HAP-1 (cell line): ENCODE measurements around the gene CPZ.

ENCODE experiments used
- DNase-seq, 2 experiments: peaks; one replicate each; pipeline ENCODE4 v3.0.0-alpha.2; 2016 to 2020; ENCODE audit warnings: low spot score in 2 of 2
- H3K27me3 ChIP-seq: fragments of 250-450 bp; sonication (Bioruptor Pico); 2 replicates; pipeline ENCODE4 v1.5.1; 2020; ENCODE audit warnings: low read depth, mild to moderate bottlenecking, moderate library complexity
- H3K36me3 ChIP-seq: fragments of 250-450 bp; sonication (Bioruptor Pico); replicated peaks from 2 replicates; pipeline ENCODE4 v1.5.1; 2020; ENCODE audit warnings: mild to moderate bottlenecking
- H3K4me1 ChIP-seq: fragments of 250-450 bp; sonication (Bioruptor Pico); 2 replicates; pipeline ENCODE4 v1.5.1; 2020; ENCODE audit warnings: mild to moderate bottlenecking
- H3K4me3 ChIP-seq: fragments of 250-450 bp; sonication (Bioruptor Pico); 2 replicates; pipeline ENCODE4 v1.5.1; 2020; ENCODE audit warnings: mild to moderate bottlenecking, moderate library complexity
- H3K9me3 ChIP-seq: fragments of 250-450 bp; sonication (Bioruptor Pico); 2 replicates; pipeline ENCODE4 v1.5.1; 2020; ENCODE audit warnings: mild to moderate bottlenecking, moderate library complexity
- in situ Hi-C: fragments of 300-500 bp; cut with MboI; formaldehyde crosslinking; loops from 3 replicates; pipeline ENCODE4 v1.14.3; 2020; ENCODE audit warnings: low sequenced_read_pairs, inconsistent platforms, mixed read lengths

The CPZ gene

DNA sequence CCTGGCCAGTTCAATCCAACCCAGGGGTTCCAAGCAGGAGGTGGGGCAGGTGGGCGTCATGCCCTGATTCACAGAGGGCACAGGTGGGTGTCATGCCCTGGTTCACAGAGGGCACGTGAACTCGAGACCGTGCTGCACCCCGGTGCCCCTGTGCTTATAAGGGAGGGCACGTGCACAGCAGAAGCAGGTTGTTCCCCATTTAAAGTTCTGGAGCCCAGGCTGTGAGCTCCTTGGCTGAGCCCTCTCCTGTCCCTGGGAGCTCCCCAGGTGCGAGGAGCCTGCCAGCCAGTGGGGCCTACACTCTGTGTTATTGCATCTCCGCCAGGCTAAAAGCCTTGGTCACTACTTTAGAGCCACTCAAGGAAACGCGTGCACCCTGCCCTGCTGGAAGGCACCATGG lies 3.2 kb upstream of the CPZ start:
- Histone ChIP-seq H3K4me1 (no peaks in the 10 kb centered on the region), H3K27me3 (peaks cover 75% of the 10 kb centered on the region), H3K9me3 (no peaks in the 10 kb centered on the region), H3K4me3 (no peak overlapping the region), H3K36me3 (no peaks in the 10 kb centered on the region)
- DNase-seq: no peak
- in situ Hi-C loops: loop anchor here (25.0 kb wide), 1 partner anchor 352 kb away; no protein-coding TSS in a partner anchor

DNA sequence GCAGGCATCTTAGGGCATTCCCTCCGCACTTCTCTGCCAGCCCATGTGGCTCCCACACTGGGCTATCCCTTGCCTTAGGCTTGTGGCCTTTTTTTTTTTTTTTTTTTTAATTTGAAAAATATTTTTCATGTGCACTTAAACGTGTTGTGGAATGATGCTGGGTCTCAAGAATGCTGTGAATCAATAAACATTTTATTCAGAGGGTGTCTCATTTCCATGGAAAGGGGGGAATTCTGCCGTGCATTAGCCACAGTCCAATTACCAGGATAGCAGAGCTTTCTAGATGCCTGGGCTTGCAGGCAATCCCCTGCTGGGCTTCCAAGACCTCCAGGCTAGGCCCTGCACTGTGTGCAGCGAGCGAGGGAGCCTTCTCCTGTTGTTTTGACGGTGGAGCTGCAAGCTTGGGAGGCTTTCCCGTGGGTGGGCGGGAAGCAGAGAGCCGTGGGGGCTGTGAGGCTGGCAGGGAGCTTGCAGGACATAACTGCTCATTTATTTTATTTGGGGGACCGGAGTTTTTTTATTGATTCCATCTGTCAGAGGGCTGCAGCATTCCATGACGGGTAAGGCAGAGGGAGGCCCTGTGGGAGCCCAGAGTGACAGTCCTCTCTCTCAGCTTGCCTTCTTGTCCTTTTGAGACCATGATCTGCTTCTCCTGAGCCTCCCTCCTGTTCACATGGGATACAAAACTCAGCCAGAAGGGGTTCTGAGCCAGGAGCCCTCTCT lies 2.6 kb upstream of the CPZ start:
- no peak for DNase-seq
- peaks cover 75% of the 10 kb centered on the region for H3K27me3 ChIP-seq
- no peaks in the 10 kb centered on the region for H3K36me3 ChIP-seq
- in situ Hi-C loops: loop anchor here (10.0 to 25.0 kb wide), 2 partner anchors 115 to 353 kb away; no protein-coding TSS in a partner anchor
- H3K4me1 ChIP-seq: no peaks in the 10 kb centered on the region
- no peak overlapping the region for H3K4me3 ChIP-seq
- H3K9me3 ChIP-seq: no peaks in the 10 kb centered on the region

DNA sequence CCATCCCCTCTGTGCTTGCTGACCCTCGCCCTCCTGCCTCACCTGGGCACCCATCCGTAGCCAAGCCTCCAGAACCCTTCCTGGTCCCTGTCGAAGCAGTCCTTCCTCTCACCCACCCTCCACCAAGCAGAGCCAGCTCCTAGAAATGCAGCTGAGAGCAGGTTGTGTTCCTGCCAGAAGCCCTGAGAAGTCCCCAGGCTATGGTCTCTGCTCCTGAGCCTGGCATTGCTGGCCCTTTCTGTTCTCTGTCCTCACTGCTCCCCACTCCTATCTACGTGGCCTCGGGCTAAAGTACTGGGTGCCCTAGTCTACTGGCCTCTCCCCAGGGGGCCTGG lies 2.1 kb upstream of the CPZ start:
- in situ Hi-C loops: loop anchor here (10.0 to 25.0 kb wide), 2 partner anchors 116 to 353 kb away; no protein-coding TSS in a partner anchor

DNA sequence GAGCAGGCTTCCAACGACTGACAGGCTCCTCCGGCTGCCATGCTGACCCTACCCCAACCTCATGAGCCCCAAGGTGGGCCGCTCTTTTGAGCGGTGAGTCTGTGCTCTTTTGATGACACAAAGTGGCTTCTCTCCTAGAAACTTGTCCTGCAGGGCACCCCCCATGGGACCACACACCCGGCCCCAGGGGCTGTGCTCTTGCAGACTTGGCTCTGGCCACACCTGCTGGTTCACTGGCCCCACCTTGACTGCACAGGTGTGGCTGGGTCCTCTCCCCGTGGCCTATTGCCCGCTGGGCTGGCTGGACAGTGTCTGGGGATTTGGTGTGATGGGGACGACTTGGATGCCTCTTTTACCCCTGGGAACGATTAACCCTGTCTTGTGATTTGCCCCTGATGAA lies 1.5 kb upstream of the CPZ start:
- Histone ChIP-seq H3K4me1 (no peaks in the 10 kb centered on the region), H3K27me3 (peaks cover 68% of the 10 kb centered on the region), H3K36me3 (no peaks in the 10 kb centered on the region), H3K4me3 (no peak overlapping the region), H3K9me3 (no peaks in the 10 kb centered on the region)
- in situ Hi-C loops: loop anchor here (10.0 to 25.0 kb wide), 2 partner anchors 116 to 354 kb away; no protein-coding TSS in a partner anchor
- no peak for DNase-seq

More for the DNA sequence above, 2.1 kb upstream of the CPZ start:
- no peak for DNase-seq
- Histone ChIP-seq H3K36me3 (no peaks in the 10 kb centered on the region), H3K4me1 (no peaks in the 10 kb centered on the region), H3K27me3 (peaks cover 71% of the 10 kb centered on the region), H3K4me3 (no peak overlapping the region), H3K9me3 (no peaks in the 10 kb centered on the region)

DNA sequence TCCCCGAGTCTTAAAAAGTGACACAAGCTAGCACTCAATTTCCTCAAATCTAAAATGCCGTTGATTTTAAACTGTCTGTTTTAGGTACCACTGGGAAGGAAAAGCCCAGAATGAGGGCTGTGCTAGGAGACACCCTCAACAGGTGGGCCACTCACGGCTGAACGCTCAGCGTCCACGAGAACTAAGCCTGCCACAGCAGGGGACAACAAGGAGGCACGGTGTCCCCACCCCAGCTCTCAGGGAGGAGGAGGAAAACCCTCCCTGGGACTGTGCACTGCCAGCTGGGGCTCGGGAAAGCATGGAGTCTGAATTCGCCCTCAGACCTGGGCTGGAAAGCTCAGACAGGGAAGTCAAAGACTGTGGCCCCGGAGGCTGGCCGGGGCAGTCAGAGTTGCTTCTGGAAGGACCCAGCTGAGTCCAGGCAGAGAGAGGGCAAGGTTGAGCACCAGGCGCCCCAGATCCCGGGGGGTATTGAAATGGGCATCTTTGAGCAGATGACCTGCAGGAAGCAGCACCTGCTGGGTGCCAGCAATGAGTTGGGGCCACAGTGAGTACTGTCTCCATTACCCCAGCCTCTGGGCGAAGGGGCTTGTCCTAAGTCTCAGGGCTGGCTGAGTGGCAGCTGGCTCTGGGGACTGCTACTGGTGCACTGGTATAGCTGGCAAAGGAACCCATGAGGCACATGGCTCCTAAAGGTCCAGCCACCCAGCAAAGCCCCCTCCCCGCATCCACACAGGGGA lies 769 bp upstream of the CPZ start:
- DNase-seq: no peak
- Histone ChIP-seq H3K27me3 (peaks cover 68% of the 10 kb centered on the region), H3K4me3 (no peak overlapping the region), H3K9me3 (no peaks in the 10 kb centered on the region), H3K4me1 (no peaks in the 10 kb centered on the region), H3K36me3 (no peaks in the 10 kb centered on the region)
- in situ Hi-C loops: loop anchor here (10.0 to 25.0 kb wide), 2 partner anchors 117 to 354 kb away; no protein-coding TSS in a partner anchor

DNA sequence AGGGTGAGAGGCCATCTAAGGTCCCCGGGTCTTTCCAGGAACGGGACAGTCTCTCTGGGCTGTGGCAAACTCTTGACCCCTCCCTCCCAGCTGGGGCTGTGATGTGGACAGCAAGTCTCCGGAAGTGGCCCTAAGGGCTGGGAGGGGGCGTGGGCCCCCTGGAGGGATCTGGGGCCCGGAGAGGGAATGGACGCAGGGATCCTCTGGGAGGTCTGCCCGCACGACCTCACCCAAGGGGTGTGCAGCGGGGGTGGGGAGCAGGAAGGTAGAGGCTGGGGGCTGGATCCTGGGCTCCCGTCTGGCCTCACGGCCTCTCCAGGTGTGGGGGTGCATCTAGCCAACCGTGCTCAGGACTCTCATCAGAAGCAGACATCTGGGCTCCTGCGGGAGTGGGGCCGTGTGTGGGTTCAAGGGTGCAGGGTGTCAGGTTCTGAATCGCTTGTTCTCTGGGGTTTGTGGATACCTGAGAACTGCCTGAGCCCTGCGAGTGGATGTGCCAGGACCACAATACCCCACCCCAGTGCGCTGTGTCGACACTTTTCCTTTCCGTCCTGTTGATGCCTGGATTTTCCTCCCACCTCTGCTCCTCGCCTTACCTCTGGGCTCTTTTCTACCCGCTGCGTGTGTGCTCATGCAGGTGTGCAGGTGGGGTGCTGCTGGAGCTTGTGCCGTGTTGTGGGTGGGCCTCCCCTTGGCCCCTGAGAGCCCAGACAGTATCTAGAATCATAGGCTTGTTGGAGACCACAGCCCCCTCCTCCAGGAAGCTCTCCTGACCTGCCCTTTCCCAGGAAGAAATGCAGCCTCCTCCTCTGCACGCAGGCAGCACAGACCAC lies 915 bp downstream of the CPZ start:
- Histone ChIP-seq H3K4me3 (no peak overlapping the region), H3K36me3 (no peaks in the 10 kb centered on the region), H3K27me3 (peaks cover 59% of the 10 kb centered on the region), H3K9me3 (no peaks in the 10 kb centered on the region), H3K4me1 (no peaks in the 10 kb centered on the region)
- in situ Hi-C loops: loop anchor here (10.0 to 25.0 kb wide), 2 partner anchors 119 to 356 kb away; no protein-coding TSS in a partner anchor
- DNase-seq: no peak

DNA sequence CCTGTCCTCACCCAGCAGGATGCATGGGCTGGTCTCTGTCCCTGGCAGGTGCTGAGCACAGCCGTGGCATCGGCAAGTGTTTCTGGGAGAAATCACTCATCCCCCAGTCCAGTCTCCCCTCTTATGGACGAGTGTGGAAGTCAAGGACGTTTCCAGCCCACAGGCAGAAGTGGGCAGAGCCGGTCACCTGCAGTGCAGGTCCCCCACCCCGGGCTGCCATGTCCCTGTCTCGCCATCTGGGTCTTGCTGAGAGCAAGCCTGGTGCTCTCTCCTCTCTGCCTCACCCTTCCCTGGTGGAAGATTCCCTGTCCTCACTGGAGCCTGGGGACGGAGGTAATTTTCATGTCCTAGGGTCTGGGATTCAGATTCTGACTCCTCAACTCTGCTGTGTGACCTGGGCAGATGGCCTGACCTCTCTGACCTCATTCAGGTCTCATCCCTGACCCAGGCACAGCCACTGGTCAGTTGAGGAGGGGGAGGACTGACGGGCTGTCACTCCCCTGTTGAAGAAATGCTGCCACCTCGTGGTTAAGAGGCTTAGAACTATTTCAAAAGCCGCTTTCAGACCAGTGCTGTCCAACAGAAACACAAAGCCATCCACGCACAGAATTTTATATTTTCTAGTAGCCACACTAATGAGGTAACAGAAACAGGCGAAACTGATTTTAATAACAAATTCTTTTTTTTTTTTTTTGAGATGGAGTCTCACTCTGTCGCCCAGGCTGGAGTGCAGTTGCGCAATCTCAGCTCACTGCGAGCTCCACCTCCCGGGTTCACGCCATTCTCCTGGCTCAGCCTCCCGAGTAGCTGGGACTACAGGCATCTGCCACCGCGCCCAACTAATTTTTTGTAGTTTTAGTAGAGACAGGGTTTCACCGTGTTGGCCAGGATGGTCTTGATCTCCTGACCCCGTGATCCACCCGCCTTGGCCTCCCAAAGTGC lies 1.8 kb downstream of the CPZ start:
- Histone ChIP-seq H3K27me3 (peaks cover 53% of the 10 kb centered on the region), H3K4me1 (no peaks in the 10 kb centered on the region), H3K4me3 (no peak overlapping the region), H3K9me3 (no peaks in the 10 kb centered on the region), H3K36me3 (no peaks in the 10 kb centered on the region)
- in situ Hi-C loops: loop anchor here (10.0 to 25.0 kb wide), 2 partner anchors 120 to 357 kb away; no protein-coding TSS in a partner anchor
- DNase-seq: peak; percentile 41 to 76

DNA sequence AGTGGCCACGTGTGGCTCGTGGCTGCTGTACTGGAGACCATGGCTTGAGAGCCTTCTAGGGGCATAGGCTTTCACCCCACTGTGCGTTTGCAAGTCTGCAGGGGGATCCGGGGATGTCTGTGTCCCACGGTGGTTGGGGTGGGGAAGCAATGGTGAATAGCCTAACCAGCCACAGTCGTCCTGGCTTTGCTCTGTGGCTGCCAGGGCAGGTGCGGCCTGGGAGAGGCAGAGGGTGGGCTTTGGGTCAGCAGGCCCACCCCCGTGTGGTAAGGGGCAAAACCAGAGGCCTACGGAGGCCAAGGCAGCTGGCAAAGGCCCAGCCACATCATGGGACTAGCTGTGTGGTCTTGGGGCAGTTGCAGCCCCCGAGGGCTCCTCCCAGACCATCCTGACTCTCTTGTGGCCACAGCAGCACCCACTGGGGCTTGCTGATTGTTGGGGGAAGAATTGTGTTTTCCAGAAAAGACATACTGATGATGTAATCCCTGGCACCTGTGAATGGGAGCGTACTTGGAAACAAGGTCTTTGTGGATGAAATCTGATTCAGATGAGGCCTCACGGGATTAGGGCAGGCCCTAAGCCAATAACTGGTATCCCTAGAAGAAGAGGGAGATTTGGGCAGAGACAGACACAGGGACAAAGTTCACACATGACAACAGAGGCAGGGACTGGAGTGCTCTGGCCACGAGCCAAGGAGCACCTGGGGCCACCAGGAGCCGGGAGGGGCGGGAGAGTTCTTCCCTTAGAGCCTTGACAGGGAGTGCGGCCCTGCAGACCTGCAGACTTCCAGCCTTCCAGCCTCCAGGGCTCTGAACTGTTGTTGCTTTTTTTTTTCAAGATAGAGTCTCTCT lies 2.9 kb downstream of the CPZ start:
- Histone ChIP-seq H3K9me3 (no peaks in the 10 kb centered on the region), H3K4me1 (no peaks in the 10 kb centered on the region), H3K36me3 (no peaks in the 10 kb centered on the region), H3K4me3 (no peak overlapping the region), H3K27me3 (peaks cover 59% of the 10 kb centered on the region)
- DNase-seq: no peak
- in situ Hi-C loops: loop anchor here (10.0 to 25.0 kb wide), 2 partner anchors 121 to 358 kb away; no protein-coding TSS in a partner anchor

DNA sequence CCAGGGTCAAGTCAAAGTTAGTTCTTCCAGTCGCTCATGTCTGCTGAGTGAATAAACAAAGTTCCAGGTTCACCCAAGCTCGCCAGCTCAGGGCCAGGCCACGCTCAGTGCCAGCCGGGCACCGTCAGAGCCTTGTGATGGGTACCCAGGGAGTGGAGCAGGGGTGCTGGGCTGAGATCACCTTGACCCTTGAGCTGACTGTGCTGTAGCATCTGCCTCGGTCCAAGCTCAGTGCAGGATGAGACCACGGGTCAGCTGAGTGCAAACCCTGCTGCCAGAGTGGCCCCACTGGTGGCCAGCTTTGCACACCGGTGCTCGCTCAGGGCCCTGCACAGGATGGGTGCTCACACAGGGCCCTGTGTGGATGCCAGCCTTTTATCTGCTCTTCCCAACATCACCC lies 4.3 kb downstream of the CPZ start:
- peaks cover 59% of the 10 kb centered on the region for H3K27me3 ChIP-seq
- H3K4me3 ChIP-seq: no peak overlapping the region
- no peaks in the 10 kb centered on the region for H3K4me1 ChIP-seq
- no peaks in the 10 kb centered on the region for H3K36me3 ChIP-seq
- no peak for DNase-seq
- H3K9me3 ChIP-seq: no peaks in the 10 kb centered on the region
- in situ Hi-C loops: loop anchor here (10.0 to 25.0 kb wide), 2 partner anchors 122 to 360 kb away; no protein-coding TSS in a partner anchor

DNA sequence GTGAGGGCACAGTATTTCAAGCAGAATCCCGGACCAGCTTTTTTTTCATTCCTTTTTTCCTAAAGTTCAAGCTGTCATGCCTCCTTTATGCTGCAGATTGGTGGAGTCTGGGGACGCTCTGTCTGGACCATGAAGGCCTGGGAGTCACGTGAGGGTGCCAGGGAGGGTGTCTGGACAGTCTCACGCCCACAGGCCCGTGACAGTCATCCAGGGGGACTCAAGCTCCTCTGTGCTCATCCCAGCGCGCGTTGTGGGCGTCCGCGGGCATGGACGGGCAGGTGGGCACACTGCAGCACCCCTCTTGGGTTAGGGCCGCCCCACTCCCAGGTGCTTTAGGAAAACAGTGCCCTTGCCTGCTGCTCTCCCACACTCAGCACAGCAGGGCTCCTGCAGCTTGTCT lies 4.8 kb downstream of the CPZ start:
- no peak for DNase-seq
- H3K27me3 ChIP-seq: peaks cover 59% of the 10 kb centered on the region
- in situ Hi-C loops: loop anchor here (10.0 to 25.0 kb wide), 2 partner anchors 123 to 360 kb away; no protein-coding TSS in a partner anchor
- H3K9me3 ChIP-seq: no peaks in the 10 kb centered on the region
- no peaks in the 10 kb centered on the region for H3K4me1 ChIP-seq
- no peak overlapping the region for H3K4me3 ChIP-seq
- H3K36me3 ChIP-seq: no peaks in the 10 kb centered on the region

DNA sequence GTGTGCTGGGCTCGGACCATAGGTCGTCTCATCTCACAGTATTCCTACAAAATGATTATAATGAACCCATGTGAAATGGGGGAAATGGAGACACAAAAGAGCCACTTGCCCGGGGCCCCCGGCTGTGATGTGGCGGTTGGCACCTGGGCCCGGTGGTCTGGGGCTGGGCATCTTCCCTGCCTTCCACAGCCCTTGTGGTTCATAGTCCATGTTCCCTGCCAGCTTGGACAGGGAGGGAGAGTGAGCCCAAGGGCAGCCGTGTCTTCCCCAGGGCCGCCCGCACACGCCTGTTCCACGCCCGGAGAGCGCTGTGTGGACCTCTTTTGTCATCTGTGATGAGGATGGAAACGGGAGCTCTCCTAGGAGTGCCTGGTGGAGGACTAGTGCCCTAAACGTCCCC lies 5.2 kb downstream of the CPZ start:
- no peaks in the 10 kb centered on the region for H3K36me3 ChIP-seq
- H3K4me1 ChIP-seq: no peaks in the 10 kb centered on the region
- no peak overlapping the region for H3K4me3 ChIP-seq
- in situ Hi-C loops: loop anchor here (10.0 to 25.0 kb wide), 2 partner anchors 123 to 360 kb away; no protein-coding TSS in a partner anchor
- peaks cover 59% of the 10 kb centered on the region for H3K27me3 ChIP-seq
- no peak for DNase-seq
- H3K9me3 ChIP-seq: no peaks in the 10 kb centered on the region
